HFF-Myc (cell line): ENCODE data around the gene GUCY1A1.

Experiments
- DNase-seq: peaks from one replicate; pipeline ENCODE4 v3.0.0-alpha.2; 2011; ENCODE audit warnings: low read depth; ENCODE audit errors: extremely low read depth
- H3K4me3 ChIP-seq: replicated peaks from 2 replicates; pipeline ENCODE4 v1.5.1; 2011; ENCODE audit warnings: low read depth, mild to moderate bottlenecking, control low read depth, low read length
- TF ChIP-seq, protein P1 (sequence below): IDR thresholded peaks from 2 replicates; pipeline ENCODE4 v1.5.1; 2012; ENCODE audit warnings: mild to moderate bottlenecking, low read depth, low read length, control low read depth; ENCODE audit errors: missing control alignments

Gene GUCY1A1, protein sequence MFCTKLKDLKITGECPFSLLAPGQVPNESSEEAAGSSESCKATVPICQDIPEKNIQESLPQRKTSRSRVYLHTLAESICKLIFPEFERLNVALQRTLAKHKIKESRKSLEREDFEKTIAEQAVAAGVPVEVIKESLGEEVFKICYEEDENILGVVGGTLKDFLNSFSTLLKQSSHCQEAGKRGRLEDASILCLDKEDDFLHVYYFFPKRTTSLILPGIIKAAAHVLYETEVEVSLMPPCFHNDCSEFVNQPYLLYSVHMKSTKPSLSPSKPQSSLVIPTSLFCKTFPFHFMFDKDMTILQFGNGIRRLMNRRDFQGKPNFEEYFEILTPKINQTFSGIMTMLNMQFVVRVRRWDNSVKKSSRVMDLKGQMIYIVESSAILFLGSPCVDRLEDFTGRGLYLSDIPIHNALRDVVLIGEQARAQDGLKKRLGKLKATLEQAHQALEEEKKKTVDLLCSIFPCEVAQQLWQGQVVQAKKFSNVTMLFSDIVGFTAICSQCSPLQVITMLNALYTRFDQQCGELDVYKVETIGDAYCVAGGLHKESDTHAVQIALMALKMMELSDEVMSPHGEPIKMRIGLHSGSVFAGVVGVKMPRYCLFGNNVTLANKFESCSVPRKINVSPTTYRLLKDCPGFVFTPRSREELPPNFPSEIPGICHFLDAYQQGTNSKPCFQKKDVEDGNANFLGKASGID

DNA sequence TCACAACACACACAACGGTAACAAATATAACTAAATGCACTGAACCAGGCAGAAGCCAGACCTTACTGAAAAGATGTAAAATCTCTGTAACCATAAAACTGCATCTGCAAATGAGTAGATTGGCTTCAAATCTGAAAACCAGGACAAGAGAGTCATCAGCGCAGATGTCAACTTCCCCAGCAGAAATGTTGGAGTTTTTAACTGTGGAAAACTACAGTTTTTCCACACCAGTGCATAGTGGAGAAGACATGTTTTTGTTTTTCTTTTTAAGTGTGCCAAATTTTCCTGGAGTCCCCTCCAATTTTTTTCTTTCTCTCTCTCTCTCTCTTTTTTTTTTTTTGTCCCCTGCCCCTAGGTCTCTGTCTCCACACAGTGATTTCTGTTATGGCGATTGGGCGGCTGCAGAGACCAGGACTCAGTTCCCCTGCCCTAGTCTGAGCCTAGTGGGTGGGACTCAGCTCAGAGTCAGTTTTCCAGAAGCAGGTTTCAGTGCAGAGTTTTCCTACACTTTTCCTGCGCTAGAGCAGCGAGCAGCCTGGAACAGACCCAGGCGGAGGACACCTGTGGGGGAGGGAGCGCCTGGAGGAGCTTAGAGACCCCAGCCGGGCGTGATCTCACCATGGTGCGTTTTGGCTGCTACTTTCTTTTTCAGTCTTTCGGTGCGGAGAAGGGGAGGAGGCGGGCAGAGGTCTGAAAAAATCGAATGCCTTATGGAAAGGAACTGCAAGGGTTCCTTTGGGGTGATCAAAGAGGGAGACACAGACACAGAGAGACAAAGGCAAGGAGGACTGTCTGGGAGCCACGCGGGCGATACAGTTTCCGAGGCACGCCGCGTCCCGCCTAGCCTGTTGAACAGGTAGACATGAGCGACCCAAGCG is at the start of gene GUCY1A1:
Gene GUCY1A1 (plus strand): TSS at position 505 of the 878 bp plus-strand sequence. CDS start 30,020 bp downstream, outside the sequence.
- TF ChIP-seq, protein P1, sequence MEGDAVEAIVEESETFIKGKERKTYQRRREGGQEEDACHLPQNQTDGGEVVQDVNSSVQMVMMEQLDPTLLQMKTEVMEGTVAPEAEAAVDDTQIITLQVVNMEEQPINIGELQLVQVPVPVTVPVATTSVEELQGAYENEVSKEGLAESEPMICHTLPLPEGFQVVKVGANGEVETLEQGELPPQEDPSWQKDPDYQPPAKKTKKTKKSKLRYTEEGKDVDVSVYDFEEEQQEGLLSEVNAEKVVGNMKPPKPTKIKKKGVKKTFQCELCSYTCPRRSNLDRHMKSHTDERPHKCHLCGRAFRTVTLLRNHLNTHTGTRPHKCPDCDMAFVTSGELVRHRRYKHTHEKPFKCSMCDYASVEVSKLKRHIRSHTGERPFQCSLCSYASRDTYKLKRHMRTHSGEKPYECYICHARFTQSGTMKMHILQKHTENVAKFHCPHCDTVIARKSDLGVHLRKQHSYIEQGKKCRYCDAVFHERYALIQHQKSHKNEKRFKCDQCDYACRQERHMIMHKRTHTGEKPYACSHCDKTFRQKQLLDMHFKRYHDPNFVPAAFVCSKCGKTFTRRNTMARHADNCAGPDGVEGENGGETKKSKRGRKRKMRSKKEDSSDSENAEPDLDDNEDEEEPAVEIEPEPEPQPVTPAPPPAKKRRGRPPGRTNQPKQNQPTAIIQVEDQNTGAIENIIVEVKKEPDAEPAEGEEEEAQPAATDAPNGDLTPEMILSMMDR = no peak
- DNase-seq = no peak
- peak within 1 kb of the TSS; percentile 50 for H3K4me3 ChIP-seq

DNA sequence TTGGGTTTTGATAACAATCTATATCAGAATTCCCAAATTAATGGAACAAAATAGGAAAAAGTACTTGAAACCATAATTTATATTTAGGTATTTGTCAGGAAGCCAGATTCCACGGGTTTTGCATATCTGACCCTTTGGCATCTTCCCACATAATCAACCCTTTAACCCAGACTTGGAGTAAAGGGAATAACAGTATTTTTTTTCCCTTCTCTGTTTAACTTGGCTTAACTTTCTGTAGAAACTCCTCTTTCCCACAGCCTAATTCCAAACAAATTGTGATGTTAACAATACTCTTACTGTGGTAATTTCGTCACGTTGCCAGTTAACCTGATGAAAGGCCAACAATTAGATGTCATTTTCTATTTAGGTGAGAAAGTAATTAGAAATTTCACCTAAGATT is 49.4 kb upstream of the GUCY1A1 start:
- H3K4me3 ChIP-seq = no peak overlapping the region
- no peak for DNase-seq
- TF ChIP-seq, protein P1 = no peak

DNA sequence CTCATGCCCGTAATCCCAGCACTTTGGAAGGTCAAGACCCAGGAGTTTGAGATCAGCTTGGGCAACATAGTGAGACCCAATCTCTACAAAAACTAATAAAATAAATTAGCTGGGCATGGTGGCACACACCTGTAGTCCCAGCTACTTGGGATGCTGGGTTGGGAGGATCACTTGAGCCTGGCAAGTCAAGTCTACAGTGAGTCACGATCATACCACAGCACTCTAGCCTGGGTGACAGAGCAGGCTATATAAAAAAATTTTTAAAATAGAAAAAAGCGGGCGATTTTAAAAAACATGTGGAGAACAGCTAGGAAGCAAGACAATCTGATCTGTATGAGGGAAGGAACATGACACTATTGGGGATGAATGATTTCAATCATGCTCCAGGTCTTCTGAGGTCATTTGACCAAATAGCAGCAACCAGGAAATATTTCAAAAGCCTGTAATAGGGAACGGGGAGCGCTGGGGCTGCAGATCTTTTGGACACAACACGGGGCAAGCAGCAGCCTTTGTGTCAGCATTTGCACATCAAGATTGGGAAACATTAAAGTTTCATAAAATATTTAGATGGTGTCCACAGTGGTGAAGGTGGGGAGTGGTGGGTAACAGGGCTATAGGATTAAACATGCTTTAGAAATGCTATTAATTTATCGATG is 48.3 kb upstream of the GUCY1A1 start:
- TF ChIP-seq, protein P1 = no peak
- H3K4me3 ChIP-seq = no peak overlapping the region
- no peak for DNase-seq

DNA sequence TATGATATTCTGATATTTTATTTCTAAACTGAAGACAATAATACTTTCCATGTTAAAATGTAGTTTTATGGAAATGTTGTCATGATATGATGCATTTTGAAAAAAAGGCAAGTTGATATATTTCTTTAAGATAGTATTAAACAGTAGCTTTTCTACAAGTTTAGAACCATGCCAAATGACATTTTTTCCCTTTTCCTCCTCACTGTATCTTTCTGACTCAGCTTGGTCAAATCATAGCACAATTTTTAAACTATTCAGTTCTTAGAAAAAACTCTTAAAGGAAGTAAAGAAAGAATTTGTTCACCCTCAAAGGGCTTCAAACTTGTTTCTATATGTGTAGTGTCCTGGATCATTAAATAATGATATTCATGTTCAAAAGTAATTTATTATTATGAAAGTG is 46.0 kb upstream of the GUCY1A1 start:
- TF ChIP-seq, protein P1 = no peak
- H3K4me3 ChIP-seq = no peak overlapping the region
- no peak for DNase-seq

DNA sequence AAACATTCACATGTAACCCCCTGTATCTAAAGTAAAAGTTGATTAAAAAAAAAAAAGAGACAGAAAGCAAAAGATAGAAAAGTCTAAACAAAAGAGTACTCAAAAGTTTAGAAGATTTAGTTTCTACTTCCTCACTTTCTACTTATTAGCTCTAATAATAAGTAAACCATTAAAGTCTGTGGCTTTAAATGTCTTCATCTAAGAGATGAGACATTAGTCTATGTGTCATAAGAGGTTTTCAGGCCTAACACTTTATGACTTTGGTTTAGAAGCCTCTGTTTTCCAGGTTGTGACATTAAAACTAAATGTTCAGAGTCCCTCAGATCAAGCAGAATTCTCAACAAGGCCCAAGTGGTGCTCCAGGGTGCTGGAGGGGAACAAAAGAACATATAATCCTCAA is 42.2 kb upstream of the GUCY1A1 start:
- H3K4me3 ChIP-seq = no peak overlapping the region
- DNase-seq = no peak
- TF ChIP-seq, protein P1 = no peak

DNA sequence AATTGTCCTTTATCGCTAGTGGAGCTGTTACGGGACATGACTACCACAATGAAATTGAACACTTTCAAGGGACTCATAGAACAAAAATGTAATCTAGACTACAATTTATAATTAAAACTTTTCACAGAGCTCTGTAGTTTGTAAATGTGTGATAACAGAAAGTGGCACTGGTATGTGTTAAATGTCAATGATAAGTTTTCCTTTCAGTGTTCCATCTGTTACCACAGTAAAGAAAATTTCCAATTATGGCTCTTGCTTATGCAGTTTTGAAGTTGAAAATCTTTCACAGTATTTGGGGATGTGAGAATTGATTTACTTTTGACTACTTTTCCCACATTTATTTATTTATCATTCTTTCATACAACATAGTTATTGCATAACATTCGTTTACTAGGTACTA is 40.1 kb upstream of the GUCY1A1 start:
- TF ChIP-seq, protein P1 = no peak
- no peak overlapping the region for H3K4me3 ChIP-seq
- no peak for DNase-seq
